Measurements from ENCODE around the gene PDZRN4.

- TF ChIP-seq POLR2AphosphoS5 (IDR thresholded peaks at IDR 0.05), result no peak
- no peak for TF ChIP-seq CTCF (IDR thresholded peaks at IDR 0.05)
- no peak for TF ChIP-seq EP300 (IDR thresholded peaks at IDR 0.05; ENCODE audit: low read depth)
- no peak for TF ChIP-seq POLR2A (IDR thresholded peaks at IDR 0.05)
Measured at GRCh38 chr12:41217727-41218126, 29.6 kb downstream of the PDZRN4 start.
